ENCODE measurements around the gene TMPRSS3.

DNA sequence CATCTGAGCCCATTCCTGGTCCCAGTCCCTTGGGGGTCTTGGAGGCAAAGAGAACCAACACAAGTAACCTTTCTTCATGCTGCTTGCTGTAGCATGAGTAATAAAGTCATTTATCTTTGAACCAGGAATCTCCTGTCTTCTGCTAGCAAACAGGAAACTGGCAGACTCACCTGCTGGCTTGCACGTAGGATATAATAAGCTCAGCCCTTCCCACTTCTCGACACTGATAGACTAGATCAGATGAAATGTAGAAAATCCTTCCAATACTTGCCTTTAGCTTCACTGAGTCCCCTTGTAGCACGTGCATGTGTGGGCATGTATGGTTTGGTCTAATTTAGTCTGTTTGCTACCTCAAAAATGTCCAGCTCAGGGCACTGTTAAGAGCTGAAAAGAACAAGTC, 38.5 kb downstream of the TMPRSS3 start:
- TF ChIP-seq, protein P1, sequence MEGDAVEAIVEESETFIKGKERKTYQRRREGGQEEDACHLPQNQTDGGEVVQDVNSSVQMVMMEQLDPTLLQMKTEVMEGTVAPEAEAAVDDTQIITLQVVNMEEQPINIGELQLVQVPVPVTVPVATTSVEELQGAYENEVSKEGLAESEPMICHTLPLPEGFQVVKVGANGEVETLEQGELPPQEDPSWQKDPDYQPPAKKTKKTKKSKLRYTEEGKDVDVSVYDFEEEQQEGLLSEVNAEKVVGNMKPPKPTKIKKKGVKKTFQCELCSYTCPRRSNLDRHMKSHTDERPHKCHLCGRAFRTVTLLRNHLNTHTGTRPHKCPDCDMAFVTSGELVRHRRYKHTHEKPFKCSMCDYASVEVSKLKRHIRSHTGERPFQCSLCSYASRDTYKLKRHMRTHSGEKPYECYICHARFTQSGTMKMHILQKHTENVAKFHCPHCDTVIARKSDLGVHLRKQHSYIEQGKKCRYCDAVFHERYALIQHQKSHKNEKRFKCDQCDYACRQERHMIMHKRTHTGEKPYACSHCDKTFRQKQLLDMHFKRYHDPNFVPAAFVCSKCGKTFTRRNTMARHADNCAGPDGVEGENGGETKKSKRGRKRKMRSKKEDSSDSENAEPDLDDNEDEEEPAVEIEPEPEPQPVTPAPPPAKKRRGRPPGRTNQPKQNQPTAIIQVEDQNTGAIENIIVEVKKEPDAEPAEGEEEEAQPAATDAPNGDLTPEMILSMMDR (tag by site-specific recombination; IDR thresholded peaks at IDR 0.05) = no peak
- no peak for TF ChIP-seq KLF16 (tag by site-specific recombination; IDR thresholded peaks at IDR 0.05)
- no peak for TF ChIP-seq ZNF302 (tag by site-specific recombination; IDR thresholded peaks at IDR 0.05; ENCODE audit: low read depth)
- TF ChIP-seq ZBTB20 (tag by site-specific recombination; IDR thresholded peaks at IDR 0.05) = no peak
- no peak for TF ChIP-seq TCF7L2 (IDR thresholded peaks at IDR 0.05; ENCODE audit: borderline replicate concordance, low read depth, low read length)
- TF ChIP-seq ZNF423 (tag by site-specific recombination; IDR thresholded peaks at IDR 0.05) = no peak
- TF ChIP-seq, protein P2, sequence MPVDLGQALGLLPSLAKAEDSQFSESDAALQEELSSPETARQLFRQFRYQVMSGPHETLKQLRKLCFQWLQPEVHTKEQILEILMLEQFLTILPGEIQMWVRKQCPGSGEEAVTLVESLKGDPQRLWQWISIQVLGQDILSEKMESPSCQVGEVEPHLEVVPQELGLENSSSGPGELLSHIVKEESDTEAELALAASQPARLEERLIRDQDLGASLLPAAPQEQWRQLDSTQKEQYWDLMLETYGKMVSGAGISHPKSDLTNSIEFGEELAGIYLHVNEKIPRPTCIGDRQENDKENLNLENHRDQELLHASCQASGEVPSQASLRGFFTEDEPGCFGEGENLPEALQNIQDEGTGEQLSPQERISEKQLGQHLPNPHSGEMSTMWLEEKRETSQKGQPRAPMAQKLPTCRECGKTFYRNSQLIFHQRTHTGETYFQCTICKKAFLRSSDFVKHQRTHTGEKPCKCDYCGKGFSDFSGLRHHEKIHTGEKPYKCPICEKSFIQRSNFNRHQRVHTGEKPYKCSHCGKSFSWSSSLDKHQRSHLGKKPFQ (tag by site-specific recombination; IDR thresholded peaks at IDR 0.05) = no peak
- TF ChIP-seq ZFP41 (tag by site-specific recombination; IDR thresholded peaks at IDR 0.05; ENCODE audit: borderline replicate concordance) = no peak
